HCT116 (cell line): ENCODE data around the gene PSKH1. TPM values are rescaled to one million over a fixed set of nuclear protein-coding genes. Genes with fewer than 3 reads are reported as not detected.

Source experiments
- ATAC-seq: fragments of 200-7000 bp; cut with Tn5 transposase; 2 replicates; pipeline ENCODE4 v1.9.1; 2020; ENCODE audit warnings: mild to moderate bottlenecking, moderate library complexity
- BruUV-seq: library from RNA; stranded (reverse); fragments of 400-500 nt; replicated peaks from 2 replicates; lab custom pipeline; 2021; lab: Mats Ljungman, UMichigan
- CTCF ChIA-PET: fragments of 300-600 bp; sonication (Branson Sonifier 250); formaldehyde crosslinking; loops from one replicate; lab custom pipeline; 2021; ENCODE audit warnings: antibody characterized with exemption; lab: Charles Lee
- POLR2A ChIA-PET: fragments of 300-600, 350-600 bp; sonication (Branson Sonifier 250); formaldehyde crosslinking; loops from one replicate; lab custom pipeline; 2021; ENCODE audit warnings: antibody characterized with exemption; lab: Charles Lee
- RAD21 ChIA-PET, 2 experiments: fragments of 300-600 bp; sonication (Branson Sonifier 250); formaldehyde crosslinking; loops; one replicate each; lab custom pipeline; 2023; ENCODE audit warnings: low total read pairs in 2 of 2; ENCODE audit not compliant: uncharacterized antibody in 2 of 2, unreplicated experiment in 2 of 2, low non-redundant PET in 1 of 2; lab: Charles Lee
- DNase-seq: peaks from one replicate; pipeline ENCODE4 v3.0.0-alpha.2; 2010; ENCODE audit warnings: low read depth, low spot score
- H2AFZ ChIP-seq: fragments of 200-600 bp; shearing (Covaris generic), sonication (generic); 2 replicates; pipeline ENCODE4 v1.6.1; 2017; ENCODE audit warnings: low read depth, mixed run types, mixed read lengths, antibody characterized with exemption, low read length; ENCODE audit not compliant: poor library complexity, severe bottlenecking
- H3K27ac ChIP-seq: 2 replicates; pipeline ENCODE4 v1.5.1; 2012; ENCODE audit warnings: low read depth, low read length
- H3K27me3 ChIP-seq: fragments of 200-600 bp; sonication (generic); 2 replicates; pipeline ENCODE4 v1.6.1; 2016; ENCODE audit warnings: mixed run types, low read length, mixed read lengths; ENCODE audit not compliant: insufficient read depth
- H3K36me3 ChIP-seq, 2 experiments: fragments of 200-500 bp in 1 of 2; fragments of 200-600 bp in 1 of 2; sonication (Bioruptor generic) in 1 of 2; sonication (generic) in 1 of 2; 2 replicates each; pipeline versions ENCODE4 v1.5.1 to v1.6.1; 2014 to 2016; ENCODE audit warnings: low read length in 2 of 2, inconsistent platforms in 1 of 2, mixed read lengths in 1 of 2, mixed run types in 1 of 2; ENCODE audit not compliant: insufficient read depth in 2 of 2, control insufficient read depth in 1 of 2
- H3K4me1 ChIP-seq, 2 experiments: fragments of 200-600 bp in 1 of 2; sonication (generic) in 1 of 2; 2 replicates each; pipeline versions ENCODE4 v1.5.1 to v1.6.1; 2012 to 2017; ENCODE audit warnings: low read length in 2 of 2, inconsistent platforms in 1 of 2, mild to moderate bottlenecking in 1 of 2, mixed read lengths in 1 of 2, mixed run types in 1 of 2, moderate library complexity in 1 of 2; ENCODE audit not compliant: insufficient read depth in 2 of 2, control insufficient read depth in 1 of 2
- H3K4me2 ChIP-seq: fragments of 200-600 bp; sonication (generic); 2 replicates; pipeline ENCODE4 v1.6.1; 2017; ENCODE audit warnings: mixed run types, low read length, mixed read lengths
- H3K4me3 ChIP-seq, 2 experiments: fragments of 200-600 bp in 1 of 2; sonication (generic) in 1 of 2; replicated peaks in 1 of 2; 2 replicates each; pipeline ENCODE4 v1.5.1; 2011 to 2016; ENCODE audit warnings: low read length in 2 of 2, control low read depth in 1 of 2, low read depth in 1 of 2, mild to moderate bottlenecking in 1 of 2, mixed read lengths in 1 of 2, mixed run types in 1 of 2
- H3K79me2 ChIP-seq: fragments of 200-600 bp; sonication (generic); 2 replicates; pipeline ENCODE4 v1.6.1; 2017; ENCODE audit warnings: mild to moderate bottlenecking, mixed run types, low read length, moderate library complexity, mixed read lengths; ENCODE audit not compliant: insufficient read depth
- H3K9ac ChIP-seq: fragments of 200-600 bp; sonication (generic); 2 replicates; pipeline ENCODE4 v1.6.1; 2016; ENCODE audit warnings: low read length, mixed read lengths
- H3K9me2 ChIP-seq: fragments of 200-600 bp; sonication (generic), shearing (Covaris generic); 2 replicates; pipeline ENCODE4 v1.6.1; 2017; ENCODE audit warnings: mixed run types, mild to moderate bottlenecking, moderate library complexity; ENCODE audit not compliant: insufficient read depth
- H3K9me3 ChIP-seq, 2 experiments: fragments of 200-500 bp in 1 of 2; fragments of 200-600 bp in 1 of 2; sonication (Bioruptor generic) in 1 of 2; sonication (generic) in 1 of 2; 2 replicates each; pipeline ENCODE4 v1.6.1; 2014 to 2017; ENCODE audit warnings: low read length in 2 of 2, mixed read lengths in 2 of 2, inconsistent platforms in 1 of 2, low read depth in 1 of 2, mild to moderate bottlenecking in 1 of 2, mixed run types in 1 of 2, moderate library complexity in 1 of 2; ENCODE audit not compliant: control insufficient read depth in 1 of 2, insufficient read depth in 1 of 2
- H4K20me1 ChIP-seq: fragments of 200-600 bp; sonication (generic), shearing (Covaris generic); 2 replicates; pipeline ENCODE4 v1.6.1; 2017; ENCODE audit warnings: mixed run types, mild to moderate bottlenecking, moderate library complexity; ENCODE audit not compliant: insufficient read depth
- CEBPB ChIP-seq: IDR thresholded peaks from 2 replicates; pipeline ENCODE4 v1.6.1; 2012; ENCODE audit warnings: low read depth
- EGR1 ChIP-seq: IDR thresholded peaks from 2 replicates; pipeline ENCODE4 v1.6.1; 2012; ENCODE audit warnings: low read depth
- EZH2 ChIP-seq: fragments of 200-600 bp; sonication (generic); IDR thresholded peaks from 2 replicates; pipeline ENCODE4 v1.6.1; 2017; ENCODE audit warnings: antibody characterized with exemption, mixed run types
- EZH2phosphoT487 ChIP-seq: fragments of 200-600 bp; IDR thresholded peaks from 2 replicates; pipeline ENCODE4 v1.6.1; 2018; ENCODE audit warnings: antibody characterized with exemption, borderline replicate concordance
- JUND ChIP-seq: IDR thresholded peaks from 2 replicates; pipeline ENCODE4 v1.6.1; 2012
- POLR2A ChIP-seq: IDR thresholded peaks from 2 replicates; pipeline ENCODE4 v1.7.0; 2011; ENCODE audit warnings: borderline replicate concordance; ENCODE audit not compliant: insufficient read depth, insufficient read length; ENCODE audit errors: extremely low read depth
- SIN3A ChIP-seq: IDR thresholded peaks from 2 replicates; pipeline ENCODE4 v1.6.1; 2012; ENCODE audit warnings: low read depth
- SP1 ChIP-seq: IDR thresholded peaks from 2 replicates; pipeline ENCODE4 v1.6.1; 2012; ENCODE audit warnings: low read depth
- ZNF274 ChIP-seq: fragments of 200-500 bp; sonication (Bioruptor generic); IDR thresholded peaks from 2 replicates; pipeline ENCODE4 v1.6.1; 2014; ENCODE audit warnings: mild to moderate bottlenecking, low read depth, low read length, inconsistent platforms
- intact Hi-C: fragments of 100-400 bp; cut with micrococcal nuclease; formaldehyde crosslinking; loops from 2 replicates; pipeline ENCODE4 v1.10.0; 2022
- total RNA-seq: library from RNA; stranded (reverse); gene quantifications from one replicate; pipeline ENCODE4 v1.2.1, GENCODE V29; 2021; ENCODE audit not compliant: unreplicated experiment
- TF ChIP-seq, protein P1 (sequence below): IDR thresholded peaks from 2 replicates; pipeline ENCODE4 v1.6.1; 2012
- TF ChIP-seq, protein P2 (sequence below): IDR thresholded peaks from 2 replicates; pipeline ENCODE4 v1.6.1; 2012
- TF ChIP-seq, protein P3 (sequence below), 3 experiments: fragments of 200-600 bp in 1 of 3; sonication (generic) in 1 of 3; IDR thresholded peaks in 2 of 3; conservative IDR thresholded peaks in 1 of 3; 2 replicates each; pipeline ENCODE4 v1.5.1; 2012 to 2017; ENCODE audit warnings: low read depth in 2 of 3, low read length in 2 of 3, antibody characterized with exemption in 1 of 3, borderline replicate concordance in 1 of 3, control low read depth in 1 of 3, mild to moderate bottlenecking in 1 of 3, mixed read lengths in 1 of 3, mixed run types in 1 of 3, moderate library complexity in 1 of 3; ENCODE audit not compliant: insufficient read depth in 1 of 3
- TF ChIP-seq, protein P4 (sequence below): IDR thresholded peaks from 2 replicates; pipeline ENCODE4 v1.6.1; 2012; ENCODE audit warnings: low read depth

Gene PSKH1
- total RNA-seq, 1 experiment from 2014 or later, result 16.2 TPM

DNA sequence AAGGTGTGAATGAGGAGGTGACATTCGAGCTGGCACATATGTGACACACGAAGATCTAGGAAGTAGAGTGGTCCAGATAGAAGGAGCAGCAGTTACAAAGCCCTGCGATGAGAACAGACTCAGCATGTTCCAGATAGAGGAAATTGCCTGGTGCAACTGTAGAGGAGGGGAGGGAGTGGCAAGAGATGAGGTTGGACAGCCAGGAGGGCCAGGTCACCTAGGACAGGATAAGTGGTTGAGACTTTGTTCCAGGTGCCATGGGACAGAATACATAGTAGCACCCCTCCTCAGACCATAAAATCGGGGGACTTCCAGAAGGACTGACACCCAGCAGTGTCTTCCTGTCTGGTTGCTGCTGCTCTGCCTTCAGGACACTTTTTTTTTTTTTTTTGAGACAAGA is 34.6 kb upstream of the PSKH1 start:
- CTCF ChIA-PET, result no interaction called here
- no peak overlapping the region for H3K27ac ChIP-seq
- no peak overlapping the region for H3K4me2 ChIP-seq

More for the DNA sequence above, 34.6 kb upstream of the PSKH1 start:
- Histone ChIP-seq H3K36me3 (peaks cover 0 to 17% of the 10 kb centered on the region in 2 experiments; a peak in 1 of 4 replicates), H3K79me2 (peaks cover 98% of the 10 kb centered on the region)
- TF ChIP-seq SP1 (no peak), CEBPB (no peak), EZH2 (no peak), ZNF274 (no peak), JUND (no peak), EGR1 (no peak), EZH2phosphoT487 (no peak), POLR2A (no peak), SIN3A (no peak)
- TF ChIP-seq, protein P1, sequence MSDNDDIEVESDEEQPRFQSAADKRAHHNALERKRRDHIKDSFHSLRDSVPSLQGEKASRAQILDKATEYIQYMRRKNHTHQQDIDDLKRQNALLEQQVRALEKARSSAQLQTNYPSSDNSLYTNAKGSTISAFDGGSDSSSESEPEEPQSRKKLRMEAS, result no peak
- TF ChIP-seq, protein P2, sequence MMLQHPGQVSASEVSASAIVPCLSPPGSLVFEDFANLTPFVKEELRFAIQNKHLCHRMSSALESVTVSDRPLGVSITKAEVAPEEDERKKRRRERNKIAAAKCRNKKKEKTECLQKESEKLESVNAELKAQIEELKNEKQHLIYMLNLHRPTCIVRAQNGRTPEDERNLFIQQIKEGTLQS, result no peak
- TF ChIP-seq, protein P3, sequence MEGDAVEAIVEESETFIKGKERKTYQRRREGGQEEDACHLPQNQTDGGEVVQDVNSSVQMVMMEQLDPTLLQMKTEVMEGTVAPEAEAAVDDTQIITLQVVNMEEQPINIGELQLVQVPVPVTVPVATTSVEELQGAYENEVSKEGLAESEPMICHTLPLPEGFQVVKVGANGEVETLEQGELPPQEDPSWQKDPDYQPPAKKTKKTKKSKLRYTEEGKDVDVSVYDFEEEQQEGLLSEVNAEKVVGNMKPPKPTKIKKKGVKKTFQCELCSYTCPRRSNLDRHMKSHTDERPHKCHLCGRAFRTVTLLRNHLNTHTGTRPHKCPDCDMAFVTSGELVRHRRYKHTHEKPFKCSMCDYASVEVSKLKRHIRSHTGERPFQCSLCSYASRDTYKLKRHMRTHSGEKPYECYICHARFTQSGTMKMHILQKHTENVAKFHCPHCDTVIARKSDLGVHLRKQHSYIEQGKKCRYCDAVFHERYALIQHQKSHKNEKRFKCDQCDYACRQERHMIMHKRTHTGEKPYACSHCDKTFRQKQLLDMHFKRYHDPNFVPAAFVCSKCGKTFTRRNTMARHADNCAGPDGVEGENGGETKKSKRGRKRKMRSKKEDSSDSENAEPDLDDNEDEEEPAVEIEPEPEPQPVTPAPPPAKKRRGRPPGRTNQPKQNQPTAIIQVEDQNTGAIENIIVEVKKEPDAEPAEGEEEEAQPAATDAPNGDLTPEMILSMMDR (IDR thresholded peaks at IDR 0.05 in 2 of 3, conservative IDR thresholded peaks at IDR 0.05 in 1 of 3; ENCODE audit: borderline replicate concordance in 1 of 3, insufficient read depth in 1 of 3, low read depth in 2 of 3, low read length in 2 of 3), result no peak
- TF ChIP-seq, protein P4, sequence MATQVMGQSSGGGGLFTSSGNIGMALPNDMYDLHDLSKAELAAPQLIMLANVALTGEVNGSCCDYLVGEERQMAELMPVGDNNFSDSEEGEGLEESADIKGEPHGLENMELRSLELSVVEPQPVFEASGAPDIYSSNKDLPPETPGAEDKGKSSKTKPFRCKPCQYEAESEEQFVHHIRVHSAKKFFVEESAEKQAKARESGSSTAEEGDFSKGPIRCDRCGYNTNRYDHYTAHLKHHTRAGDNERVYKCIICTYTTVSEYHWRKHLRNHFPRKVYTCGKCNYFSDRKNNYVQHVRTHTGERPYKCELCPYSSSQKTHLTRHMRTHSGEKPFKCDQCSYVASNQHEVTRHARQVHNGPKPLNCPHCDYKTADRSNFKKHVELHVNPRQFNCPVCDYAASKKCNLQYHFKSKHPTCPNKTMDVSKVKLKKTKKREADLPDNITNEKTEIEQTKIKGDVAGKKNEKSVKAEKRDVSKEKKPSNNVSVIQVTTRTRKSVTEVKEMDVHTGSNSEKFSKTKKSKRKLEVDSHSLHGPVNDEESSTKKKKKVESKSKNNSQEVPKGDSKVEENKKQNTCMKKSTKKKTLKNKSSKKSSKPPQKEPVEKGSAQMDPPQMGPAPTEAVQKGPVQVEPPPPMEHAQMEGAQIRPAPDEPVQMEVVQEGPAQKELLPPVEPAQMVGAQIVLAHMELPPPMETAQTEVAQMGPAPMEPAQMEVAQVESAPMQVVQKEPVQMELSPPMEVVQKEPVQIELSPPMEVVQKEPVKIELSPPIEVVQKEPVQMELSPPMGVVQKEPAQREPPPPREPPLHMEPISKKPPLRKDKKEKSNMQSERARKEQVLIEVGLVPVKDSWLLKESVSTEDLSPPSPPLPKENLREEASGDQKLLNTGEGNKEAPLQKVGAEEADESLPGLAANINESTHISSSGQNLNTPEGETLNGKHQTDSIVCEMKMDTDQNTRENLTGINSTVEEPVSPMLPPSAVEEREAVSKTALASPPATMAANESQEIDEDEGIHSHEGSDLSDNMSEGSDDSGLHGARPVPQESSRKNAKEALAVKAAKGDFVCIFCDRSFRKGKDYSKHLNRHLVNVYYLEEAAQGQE, result no peak
- TF ChIP-seq, all 23 proteins: peak for 0
- Histone ChIP-seq H3K9ac (0 out of 2 replicates have a peak overlapping the region, but pooled peaks have one; percentile 9), H3K9me3 (no peaks in the 10 kb centered on the region), H3K4me3 (no peak overlapping the region), H2AFZ (no peak overlapping the region), H4K20me1 (peaks cover 9% of the 10 kb centered on the region; the same call in 1 of the 2 replicates), H3K4me1 (peaks cover 17 to 62% of the 10 kb centered on the region in 2 experiments; a peak in 3 of 4 replicates), H3K9me2 (no peaks in the 10 kb centered on the region), H3K27me3 (no peaks in the 10 kb centered on the region)
- ChIA-PET POLR2A (no interaction called here), RAD21 (no interaction called here)
- intact Hi-C loops, result no loop called here
- no peak for ATAC-seq
- BruUV-seq, result no TSS peak
- no peak for DNase-seq
